MCF 10A (cell line): ENCODE results near the gene ATP6V1B1. TPM values are rescaled to one million over a fixed set of nuclear protein-coding genes. Genes with fewer than 3 reads are reported as not detected.

Source experiments
- BruUV-seq: library from RNA; stranded (reverse); fragments of 400-500 nt; replicated peaks from 2 replicates; lab custom pipeline; 2021; lab: Mats Ljungman, UMichigan
- CTCF ChIA-PET: fragments of 300-600 bp; sonication (Branson Sonifier 250); formaldehyde crosslinking; extraction: SDS; loops from one replicate; lab custom pipeline; 2021; ENCODE audit warnings: antibody characterized with exemption, inconsistent platforms; lab: Yijun Ruan, JAX
- POLR2A ChIA-PET: fragments of 300-600, 350-650 bp; sonication (Branson Sonifier 250); formaldehyde crosslinking; extraction: SDS; loops from one replicate; lab custom pipeline; 2020; ENCODE audit warnings: antibody characterized with exemption, inconsistent platforms; lab: Yijun Ruan, JAX
- DNase-seq: peaks from one replicate; pipeline ENCODE4 v3.0.0-alpha.2; 2018; ENCODE audit not compliant: unreplicated experiment
- H3K27ac Mint-ChIP-seq: one replicate; pipeline ENCODE4 v1.8.0; 2022; ENCODE audit warnings: mild to moderate bottlenecking, low read depth, mixed read lengths; ENCODE audit not compliant: unreplicated experiment
- H3K27me3 Mint-ChIP-seq: one replicate; pipeline ENCODE4 v1.8.0; 2022; ENCODE audit warnings: mixed read lengths; ENCODE audit not compliant: insufficient read depth, unreplicated experiment
- H3K36me3 Mint-ChIP-seq: one replicate; pipeline ENCODE4 v1.8.0; 2022; ENCODE audit warnings: mild to moderate bottlenecking, moderate library complexity, mixed read lengths; ENCODE audit not compliant: insufficient read depth, unreplicated experiment
- H3K4me1 Mint-ChIP-seq: one replicate; pipeline ENCODE4 v1.8.0; 2022; ENCODE audit warnings: mixed read lengths; ENCODE audit not compliant: insufficient read depth, unreplicated experiment
- H3K4me3 Mint-ChIP-seq: one replicate; pipeline ENCODE4 v1.8.0; 2022; ENCODE audit warnings: mild to moderate bottlenecking, moderate library complexity, mixed read lengths; ENCODE audit not compliant: unreplicated experiment
- H3K9me3 Mint-ChIP-seq: one replicate; pipeline ENCODE4 v1.8.0; 2022; ENCODE audit warnings: mixed read lengths; ENCODE audit not compliant: unreplicated experiment
- intact Hi-C: fragments of 100-400 bp; cut with micrococcal nuclease; formaldehyde crosslinking; loops from 2 replicates; pipeline ENCODE4 v1.14.1; 2022
- total RNA-seq: library from RNA; stranded (reverse); gene quantifications from 2 replicates; pipeline ENCODE4 v1.2.3, GENCODE V29; 2022
- TF ChIP-seq, protein P1 (sequence below): fragments of 200-600 bp; IDR thresholded peaks from one replicate; pipeline ENCODE4 v1.8.0; 2022; ENCODE audit warnings: antibody characterized with exemption, mild to moderate bottlenecking; ENCODE audit not compliant: unreplicated experiment

ATP6V1B1 gene
- total RNA-seq, 1 experiment from 2014 or later = not detected

DNA sequence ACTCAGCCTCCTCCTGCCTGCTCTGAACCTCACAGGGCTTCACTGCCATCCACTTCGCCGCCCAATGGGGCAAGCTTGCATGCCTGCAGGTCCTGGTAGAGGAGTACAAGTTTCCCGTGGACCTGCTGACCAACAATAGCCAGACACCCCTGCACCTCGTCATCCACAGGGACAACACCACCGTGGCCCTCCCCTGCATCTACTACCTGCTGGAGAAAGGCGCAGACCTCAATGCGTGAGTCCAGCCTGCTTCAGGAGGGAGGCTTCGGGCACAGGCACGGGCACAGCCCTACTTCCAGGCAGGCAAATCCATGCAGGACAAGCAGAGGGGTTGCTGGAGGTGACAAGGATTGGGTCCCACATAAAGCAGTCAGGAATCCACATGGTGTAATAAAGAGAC is 43.9 kb downstream of the ATP6V1B1 start:
- Mint-ChIP-seq H3K4me1 (peaks cover 17% of the 10 kb centered on the region), H3K27me3 (peaks cover 5% of the 10 kb centered on the region), H3K9me3 (no peaks in the 10 kb centered on the region), H3K36me3 (no peaks in the 10 kb centered on the region), H3K4me3 (no peak overlapping the region), H3K27ac (no peak overlapping the region)
- ChIA-PET POLR2A (no interaction called here), CTCF (interaction anchor here (0.7 to 1.4 kb wide), 3 partner anchors 15 to 32 kb away, joined by 3 to 5 read pairs (median 3); no protein-coding TSS in a partner anchor)
- BruUV-seq = no TSS peak
- DNase-seq = no peak
- TF ChIP-seq, protein P1, sequence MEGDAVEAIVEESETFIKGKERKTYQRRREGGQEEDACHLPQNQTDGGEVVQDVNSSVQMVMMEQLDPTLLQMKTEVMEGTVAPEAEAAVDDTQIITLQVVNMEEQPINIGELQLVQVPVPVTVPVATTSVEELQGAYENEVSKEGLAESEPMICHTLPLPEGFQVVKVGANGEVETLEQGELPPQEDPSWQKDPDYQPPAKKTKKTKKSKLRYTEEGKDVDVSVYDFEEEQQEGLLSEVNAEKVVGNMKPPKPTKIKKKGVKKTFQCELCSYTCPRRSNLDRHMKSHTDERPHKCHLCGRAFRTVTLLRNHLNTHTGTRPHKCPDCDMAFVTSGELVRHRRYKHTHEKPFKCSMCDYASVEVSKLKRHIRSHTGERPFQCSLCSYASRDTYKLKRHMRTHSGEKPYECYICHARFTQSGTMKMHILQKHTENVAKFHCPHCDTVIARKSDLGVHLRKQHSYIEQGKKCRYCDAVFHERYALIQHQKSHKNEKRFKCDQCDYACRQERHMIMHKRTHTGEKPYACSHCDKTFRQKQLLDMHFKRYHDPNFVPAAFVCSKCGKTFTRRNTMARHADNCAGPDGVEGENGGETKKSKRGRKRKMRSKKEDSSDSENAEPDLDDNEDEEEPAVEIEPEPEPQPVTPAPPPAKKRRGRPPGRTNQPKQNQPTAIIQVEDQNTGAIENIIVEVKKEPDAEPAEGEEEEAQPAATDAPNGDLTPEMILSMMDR = no peak
- intact Hi-C loops = no loop called here

GRCh38 chr2:70981421-70981820 is 45.7 kb downstream of the ATP6V1B1 start:
- Mint-ChIP-seq H3K27ac (no peak overlapping the region), H3K4me1 (peaks cover 16% of the 10 kb centered on the region), H3K9me3 (no peaks in the 10 kb centered on the region), H3K4me3 (no peak overlapping the region), H3K27me3 (no peaks in the 10 kb centered on the region), H3K36me3 (peaks cover 6% of the 10 kb centered on the region)
- POLR2A ChIA-PET = no interaction called here
- BruUV-seq = no TSS peak
- no peak for DNase-seq
- CTCF ChIA-PET = interaction anchor here (0.8 to 1.1 kb wide), 2 partner anchors 10 to 13 kb away, joined by 3 read pairs; no protein-coding TSS in a partner anchor
- intact Hi-C loops = no loop called here
- TF ChIP-seq, protein P1 = no peak

DNA sequence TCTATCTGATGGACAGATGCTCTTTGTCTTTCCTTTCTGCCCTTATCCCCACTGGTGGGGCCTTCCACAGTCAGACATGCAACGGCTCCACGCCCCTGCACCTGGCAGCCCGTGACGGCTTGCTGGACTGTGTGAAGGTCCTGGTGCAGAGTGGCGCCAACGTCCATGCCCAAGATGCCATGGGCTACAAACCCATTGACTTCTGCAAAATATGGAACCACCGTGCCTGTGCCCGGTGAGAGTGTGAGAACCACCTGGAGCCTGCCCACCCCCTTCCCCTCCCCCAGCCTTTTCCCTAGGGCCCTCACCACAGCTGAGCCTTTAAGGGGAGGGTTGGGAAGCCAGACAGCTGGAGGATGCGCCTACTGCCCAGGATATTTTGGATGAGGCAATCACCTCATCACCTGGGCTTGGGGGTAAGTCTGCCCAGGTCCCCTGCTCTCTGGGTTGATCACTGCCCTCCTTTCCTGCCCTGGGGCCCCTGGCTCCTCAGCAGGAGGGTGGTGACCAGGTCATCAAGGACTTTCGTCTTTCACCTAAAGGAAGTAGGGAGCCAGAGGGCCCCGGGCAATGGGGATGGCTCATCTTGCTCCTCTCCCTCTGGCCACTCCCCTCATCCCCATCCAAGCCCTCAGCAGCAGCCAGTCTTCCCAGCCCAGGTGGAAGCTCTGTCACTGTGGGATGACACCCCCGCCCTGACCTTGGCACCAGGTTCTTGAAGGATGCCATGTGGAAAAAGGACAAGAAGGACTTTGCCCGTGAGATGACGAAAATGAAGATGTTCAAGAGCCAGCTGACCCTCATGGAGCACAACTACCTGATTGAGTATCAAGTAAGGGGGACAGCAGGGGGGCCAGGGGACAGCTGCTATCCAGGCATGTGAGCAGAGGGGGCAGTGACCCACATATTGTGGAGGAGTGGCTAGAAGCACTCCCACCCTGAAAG is 46.4 kb downstream of the ATP6V1B1 start:
- no peak overlapping the region for H3K4me3 Mint-ChIP-seq
- peaks cover 6% of the 10 kb centered on the region for H3K36me3 Mint-ChIP-seq
- intact Hi-C loops = no loop called here
- DNase-seq = no peak
- POLR2A ChIA-PET = no interaction called here
- no peaks in the 10 kb centered on the region for H3K9me3 Mint-ChIP-seq
- no TSS peak for BruUV-seq
- peaks cover 11% of the 10 kb centered on the region for H3K4me1 Mint-ChIP-seq
- TF ChIP-seq, protein P1 = no peak
- CTCF ChIA-PET = interaction anchor here (0.8 to 1.1 kb wide), 2 partner anchors 9 to 12 kb away, joined by 3 read pairs; no protein-coding TSS in a partner anchor
- no peak overlapping the region for H3K27ac Mint-ChIP-seq
- H3K27me3 Mint-ChIP-seq = no peaks in the 10 kb centered on the region

GRCh38 chr2:70982971-70983370 is 47.3 kb downstream of the ATP6V1B1 start:
- no TSS peak for BruUV-seq
- Mint-ChIP-seq H3K27me3 (no peaks in the 10 kb centered on the region), H3K4me1 (peaks cover 3% of the 10 kb centered on the region), H3K36me3 (peaks cover 13% of the 10 kb centered on the region), H3K27ac (peak overlapping the region; percentile 10), H3K9me3 (no peaks in the 10 kb centered on the region), H3K4me3 (no peak overlapping the region)
- ChIA-PET CTCF (interaction anchor here (0.7 to 1.3 kb wide), 4 partner anchors 8 to 23 kb away, joined by 3 to 4 read pairs (median 3); no protein-coding TSS in a partner anchor), POLR2A (no interaction called here)
- intact Hi-C loops = no loop called here
- DNase-seq = no peak
- TF ChIP-seq, protein P1 = no peak
